Measurements from ENCODE around the gene MIP.
"Not testable (repeated sequence)": the region's sequence is repeated elsewhere in the genome, so short reads cannot be mapped to it uniquely, and the experiment has no call there.

The MIP gene

DNA sequence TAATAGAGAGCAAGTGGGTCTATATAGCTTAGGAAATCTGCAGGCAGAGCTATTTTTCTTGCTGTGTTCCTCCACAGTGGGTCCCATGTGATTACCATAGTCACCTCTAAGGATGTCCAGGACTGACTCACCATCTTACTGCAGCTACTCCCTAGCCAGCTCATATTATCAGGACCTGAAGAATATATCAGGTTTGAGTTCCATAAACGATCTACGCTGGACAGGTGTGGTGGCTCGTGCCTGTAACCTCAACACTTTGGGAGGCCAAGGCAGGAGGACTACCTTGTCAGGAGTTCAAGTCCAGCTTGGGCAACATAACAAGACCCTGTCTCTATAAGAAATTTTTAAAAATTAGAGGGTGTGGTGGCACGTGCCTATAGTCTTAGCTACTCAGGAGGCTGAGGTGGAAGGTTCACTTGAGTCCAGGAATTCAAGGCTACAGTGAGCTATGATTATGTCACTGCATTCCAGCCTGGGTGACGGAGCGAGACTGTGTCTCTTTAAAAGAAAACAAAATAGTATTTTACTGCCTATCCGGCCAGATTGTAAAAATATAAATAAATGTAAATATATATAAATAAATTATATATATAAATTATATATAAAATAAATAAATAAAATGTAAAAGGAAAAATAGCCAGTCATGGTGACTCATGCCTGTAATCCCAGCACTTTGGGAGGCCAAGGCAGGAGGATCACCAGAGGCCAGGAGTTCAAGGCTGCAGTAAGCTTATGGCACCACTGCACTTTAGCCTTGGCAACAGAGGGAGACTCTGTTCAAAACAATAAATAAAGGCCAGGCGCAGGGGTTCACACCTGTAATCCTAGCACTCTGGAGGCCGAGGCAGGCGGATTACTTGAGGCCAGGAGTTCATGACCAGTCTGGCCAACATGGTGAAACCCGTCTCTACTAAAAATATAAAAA lies 7.0 kb upstream of the MIP start:
- H3K9me3 ChIP-seq (ENCODE audit: control insufficient read depth in 1 of 2, low read length in 2 of 2), result no peaks in the 10 kb centered on the region

DNA sequence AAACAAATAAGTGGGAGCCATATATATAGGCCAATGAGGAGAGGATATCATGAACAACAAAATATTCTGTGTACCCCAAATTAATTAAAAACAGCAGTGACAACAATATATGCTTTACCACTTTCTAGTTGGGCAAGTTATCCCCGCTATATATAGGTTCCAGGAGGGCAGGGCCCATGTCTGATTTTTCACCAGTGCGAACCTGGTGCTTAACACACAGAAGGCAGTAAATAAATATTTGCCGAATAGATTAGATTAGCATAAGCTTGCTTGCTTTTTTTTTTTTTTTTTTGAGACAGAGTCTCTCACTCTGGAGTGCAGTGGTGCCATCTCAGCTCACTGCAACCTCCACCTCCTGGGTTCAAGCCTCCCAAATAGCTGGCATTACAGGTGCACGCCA lies 3.4 kb upstream of the MIP start:
- no peaks in the 10 kb centered on the region for H3K9me3 ChIP-seq (ENCODE audit: control insufficient read depth in 1 of 2, low read length in 2 of 2)
- H3K4me1 ChIP-seq (ENCODE audit: control insufficient read depth in 1 of 2, insufficient read depth in 2 of 2, low read length in 2 of 2), result no peaks in the 10 kb centered on the region
- H3K4me3 ChIP-seq (ENCODE audit: low read depth in 1 of 2, low read length in 2 of 2), result no peak overlapping the region
- H3K27ac ChIP-seq (ENCODE audit: low read length), result no peak overlapping the region
- no peaks in the 10 kb centered on the region for H3K27me3 ChIP-seq (ENCODE audit: low read depth, low read length)
- no peaks in the 10 kb centered on the region for H3K36me3 ChIP-seq (ENCODE audit: control insufficient read depth in 1 of 2, insufficient read depth in 2 of 2, low read length in 2 of 2)

More for the DNA sequence above, 7.0 kb upstream of the MIP start:
- Histone ChIP-seq H3K4me3 (ENCODE audit: low read depth in 1 of 2, low read length in 2 of 2) (no peak overlapping the region), H3K27me3 (ENCODE audit: low read depth, low read length) (no peaks in the 10 kb centered on the region), H3K36me3 (ENCODE audit: control insufficient read depth in 1 of 2, insufficient read depth in 2 of 2, low read length in 2 of 2) (no peaks in the 10 kb centered on the region), H3K27ac (ENCODE audit: low read length) (no peak overlapping the region), H3K4me1 (ENCODE audit: control insufficient read depth in 1 of 2, insufficient read depth in 2 of 2, low read length in 2 of 2) (no peaks in the 10 kb centered on the region)

DNA sequence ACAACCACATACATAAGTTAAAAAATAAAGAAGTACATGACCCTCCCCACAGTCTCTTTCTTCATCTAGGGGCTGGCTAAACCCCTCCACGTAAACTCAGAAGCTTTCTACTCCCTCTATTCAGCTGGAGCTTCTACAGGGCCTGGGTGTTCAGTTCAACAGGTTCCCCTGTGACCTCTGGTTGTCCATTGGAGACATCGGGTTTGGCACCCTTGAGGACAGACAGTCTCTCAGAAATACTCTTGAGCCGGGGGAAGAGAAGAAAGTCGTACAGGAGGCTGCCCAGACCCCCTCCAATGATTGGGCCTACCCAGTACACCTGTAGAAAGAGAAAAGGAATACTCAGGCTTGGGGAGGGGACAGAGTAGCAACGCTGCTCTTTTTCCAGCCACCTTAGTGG lies 3.3 kb downstream of the MIP start:
- H3K9me3 ChIP-seq (ENCODE audit: control insufficient read depth in 1 of 2, low read length in 2 of 2), result no peaks in the 10 kb centered on the region
- H3K36me3 ChIP-seq (ENCODE audit: control insufficient read depth in 1 of 2, insufficient read depth in 2 of 2, low read length in 2 of 2), result no peaks in the 10 kb centered on the region
- no peak overlapping the region for H3K27ac ChIP-seq (ENCODE audit: low read length)
- no peaks in the 10 kb centered on the region for H3K27me3 ChIP-seq (ENCODE audit: low read depth, low read length)
- no peaks in the 10 kb centered on the region for H3K4me1 ChIP-seq (ENCODE audit: control insufficient read depth in 1 of 2, insufficient read depth in 2 of 2, low read length in 2 of 2)
- H3K4me3 ChIP-seq (ENCODE audit: low read depth in 1 of 2, low read length in 2 of 2), result no peak overlapping the region

DNA sequence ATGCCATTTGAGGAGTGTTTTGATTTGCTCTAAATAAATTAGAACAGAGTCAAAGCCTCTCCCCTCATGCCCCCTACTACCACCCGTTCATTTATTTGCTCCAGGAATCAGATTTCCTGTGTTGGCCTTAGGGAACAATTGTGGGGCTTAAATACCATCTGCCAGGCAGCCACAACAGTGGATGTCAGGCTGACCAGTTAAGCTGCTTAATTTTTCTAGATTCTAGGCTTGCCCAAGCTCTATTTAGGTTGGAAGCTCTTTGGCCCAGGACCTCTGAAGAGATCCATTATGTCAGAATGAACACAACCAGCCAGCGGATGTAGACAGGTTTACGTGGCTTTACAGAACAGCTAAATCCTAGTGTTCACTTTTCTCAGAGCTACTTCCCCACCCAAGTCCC lies 4.2 kb downstream of the MIP start:
- Histone ChIP-seq H3K27ac (ENCODE audit: low read length) (no peak overlapping the region), H3K4me1 (ENCODE audit: control insufficient read depth in 1 of 2, insufficient read depth in 2 of 2, low read length in 2 of 2) (no peaks in the 10 kb centered on the region), H3K27me3 (ENCODE audit: low read depth, low read length) (no peaks in the 10 kb centered on the region), H3K4me3 (ENCODE audit: low read depth in 1 of 2, low read length in 2 of 2) (no peak overlapping the region), H3K9me3 (ENCODE audit: control insufficient read depth in 1 of 2, low read length in 2 of 2) (no peaks in the 10 kb centered on the region), H3K36me3 (ENCODE audit: control insufficient read depth in 1 of 2, insufficient read depth in 2 of 2, low read length in 2 of 2) (no peaks in the 10 kb centered on the region)

DNA sequence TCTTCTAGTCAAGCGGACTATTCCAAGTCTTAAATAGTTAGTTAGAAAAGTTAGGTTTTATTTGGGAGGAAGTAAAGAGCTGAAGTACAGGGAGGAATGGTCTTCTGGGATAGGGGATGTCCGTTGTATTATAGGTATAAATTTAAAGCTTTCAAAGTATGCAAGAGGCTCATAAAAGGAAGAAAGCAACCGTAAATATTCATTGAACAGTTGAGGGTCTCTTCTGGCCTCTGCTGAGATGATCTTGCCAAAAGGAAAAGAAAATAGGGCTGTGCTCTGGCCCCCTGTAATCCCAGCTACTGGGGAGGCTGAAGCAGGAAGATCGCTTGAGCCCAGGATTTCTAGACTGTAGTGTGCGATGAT lies 4.9 kb downstream of the MIP start:
- Histone ChIP-seq H3K4me1 (ENCODE audit: control insufficient read depth in 1 of 2, insufficient read depth in 2 of 2, low read length in 2 of 2) (no peaks in the 10 kb centered on the region), H3K36me3 (ENCODE audit: control insufficient read depth in 1 of 2, insufficient read depth in 2 of 2, low read length in 2 of 2) (no peaks in the 10 kb centered on the region), H3K27ac (ENCODE audit: low read length) (peak overlapping the region; percentile 88), H3K27me3 (ENCODE audit: low read depth, low read length) (no peaks in the 10 kb centered on the region), H3K9me3 (ENCODE audit: control insufficient read depth in 1 of 2, low read length in 2 of 2) (no peaks in the 10 kb centered on the region), H3K4me3 (ENCODE audit: low read depth in 1 of 2, low read length in 2 of 2) (peak overlapping the region; percentile 91)

DNA sequence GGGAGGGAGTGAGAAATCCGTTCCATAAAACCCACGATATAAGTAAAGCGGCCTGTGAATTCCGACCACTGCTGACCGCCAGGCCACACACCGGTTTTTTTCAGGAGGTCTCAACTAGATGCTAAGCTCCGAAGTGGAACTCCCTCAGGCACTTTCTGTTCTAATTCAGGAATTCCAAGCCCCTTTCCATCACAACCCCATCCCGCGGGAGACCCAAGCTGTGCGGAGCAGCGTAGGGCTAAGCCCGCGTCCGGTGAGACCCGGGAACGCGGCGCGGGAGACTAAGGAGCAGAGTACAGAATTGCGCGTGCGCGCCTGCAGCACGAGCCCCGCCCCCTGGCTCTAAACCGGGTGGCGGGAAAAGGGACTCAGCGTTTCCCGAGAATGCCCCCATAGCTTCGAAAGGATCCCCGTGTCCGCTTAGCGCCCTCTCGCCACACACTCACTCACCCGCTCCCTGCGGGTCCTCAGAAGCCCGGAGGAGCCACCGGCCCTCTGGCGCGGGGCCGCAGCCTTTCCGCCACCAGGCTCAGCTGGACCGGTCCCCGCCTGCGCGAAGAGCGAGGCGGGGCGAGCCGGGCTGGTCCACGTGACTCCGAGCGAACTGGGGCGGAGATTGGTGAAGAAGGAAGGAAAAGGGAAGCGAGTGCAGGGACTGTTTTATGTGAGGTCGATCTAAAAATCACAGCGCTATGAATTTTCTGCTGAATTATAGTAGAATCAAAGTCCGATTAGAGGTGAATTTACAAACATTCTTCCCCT lies 5.4 kb downstream of the MIP start, which contains the start of gene TIMELESS:
Gene TIMELESS, minus strand, starts transcription at position 567 of the 762 bp plus-strand sequence. CDS start 15,256 bp downstream, outside the sequence.
- Histone ChIP-seq H3K27ac (ENCODE audit: low read length) (peak within 1 kb of the TSS; percentile 88), H3K27me3 (ENCODE audit: low read depth, low read length) (no peaks in the 10 kb centered on the region), H3K4me1 (ENCODE audit: control insufficient read depth in 1 of 2, insufficient read depth in 2 of 2, low read length in 2 of 2) (no peaks in the 10 kb centered on the region), H3K4me3 (ENCODE audit: low read depth in 1 of 2, low read length in 2 of 2) (peak within 1 kb of the TSS; percentile 91), H3K9me3 (ENCODE audit: control insufficient read depth in 1 of 2, low read length in 2 of 2) (no peaks in the 10 kb centered on the region), H3K36me3 (ENCODE audit: control insufficient read depth in 1 of 2, insufficient read depth in 2 of 2, low read length in 2 of 2) (no peaks in the 10 kb centered on the region)

DNA sequence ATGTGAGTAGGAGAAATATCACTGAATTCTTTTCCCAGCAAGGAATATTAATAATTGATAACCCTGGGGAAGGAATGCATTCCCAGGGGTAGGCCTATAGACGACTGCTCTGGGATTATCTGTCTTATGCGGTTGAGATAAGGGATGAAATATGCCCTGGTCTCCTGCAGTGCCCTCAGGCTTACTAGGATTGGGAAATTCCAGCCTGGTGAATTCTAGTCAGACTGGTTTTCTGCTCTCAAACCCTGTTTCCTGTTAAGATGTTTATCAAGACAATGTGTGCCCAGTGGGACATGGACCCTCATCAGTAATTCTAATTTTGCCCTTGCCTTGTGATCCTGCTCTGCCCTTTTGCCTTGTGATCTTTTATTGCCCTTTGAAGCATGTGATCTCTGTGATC lies 11.2 kb downstream of the MIP start:
- H3K27me3 ChIP-seq (ENCODE audit: low read depth, low read length); H3K9me3 ChIP-seq (ENCODE audit: control insufficient read depth in 1 of 2, low read length in 2 of 2); H3K27ac ChIP-seq (ENCODE audit: low read length); H3K36me3 ChIP-seq (ENCODE audit: control insufficient read depth in 1 of 2, insufficient read depth in 2 of 2, low read length in 2 of 2); H3K4me1 ChIP-seq (ENCODE audit: control insufficient read depth in 1 of 2, insufficient read depth in 2 of 2, low read length in 2 of 2); H3K4me3 ChIP-seq (ENCODE audit: low read depth in 1 of 2, low read length in 2 of 2): not testable (repeated sequence)

DNA sequence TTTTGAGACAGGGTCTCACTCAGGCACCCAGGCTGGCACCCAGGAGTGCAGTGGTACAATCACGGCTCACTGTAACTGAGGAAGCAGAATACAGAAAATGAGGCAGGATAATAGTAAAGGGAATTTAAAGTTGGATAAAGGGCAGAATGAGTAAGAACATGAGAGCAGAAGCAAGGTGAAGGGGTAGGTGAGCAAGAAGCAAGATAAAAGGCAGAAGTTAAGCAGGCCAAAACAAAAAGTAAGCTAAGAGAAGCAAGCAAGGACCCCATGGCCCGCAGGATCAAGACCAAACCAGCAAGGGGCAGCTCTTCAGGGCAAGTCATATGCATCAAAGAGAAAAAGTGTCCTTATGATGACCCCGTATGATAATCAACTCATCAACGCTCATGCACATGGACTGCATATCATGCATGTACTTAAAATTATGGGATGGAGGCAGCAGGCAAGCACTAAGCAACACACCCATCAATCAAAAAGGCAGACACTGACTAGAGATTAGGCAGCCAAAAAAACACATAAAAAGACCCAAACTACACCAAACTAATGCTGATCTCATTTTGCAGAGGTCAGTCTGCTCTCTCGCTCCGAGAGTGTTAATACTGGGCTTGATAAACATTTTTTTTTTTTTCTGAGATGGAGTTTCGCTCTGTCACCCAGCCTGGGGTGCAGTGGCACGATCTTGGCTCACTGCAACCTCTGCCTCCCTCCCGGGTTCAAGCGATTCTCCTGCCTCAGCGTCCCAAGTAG lies 16.9 kb downstream of the MIP start:
- Histone ChIP-seq H3K9me3 (ENCODE audit: control insufficient read depth in 1 of 2, low read length in 2 of 2) (no peaks in the 10 kb centered on the region), H3K4me3 (ENCODE audit: low read depth in 1 of 2, low read length in 2 of 2) (no peak overlapping the region), H3K27me3 (ENCODE audit: low read depth, low read length) (no peaks in the 10 kb centered on the region), H3K36me3 (ENCODE audit: control insufficient read depth in 1 of 2, insufficient read depth in 2 of 2, low read length in 2 of 2) (no peaks in the 10 kb centered on the region), H3K27ac (ENCODE audit: low read length) (no peak overlapping the region), H3K4me1 (ENCODE audit: control insufficient read depth in 1 of 2, insufficient read depth in 2 of 2, low read length in 2 of 2) (no peaks in the 10 kb centered on the region)

DNA sequence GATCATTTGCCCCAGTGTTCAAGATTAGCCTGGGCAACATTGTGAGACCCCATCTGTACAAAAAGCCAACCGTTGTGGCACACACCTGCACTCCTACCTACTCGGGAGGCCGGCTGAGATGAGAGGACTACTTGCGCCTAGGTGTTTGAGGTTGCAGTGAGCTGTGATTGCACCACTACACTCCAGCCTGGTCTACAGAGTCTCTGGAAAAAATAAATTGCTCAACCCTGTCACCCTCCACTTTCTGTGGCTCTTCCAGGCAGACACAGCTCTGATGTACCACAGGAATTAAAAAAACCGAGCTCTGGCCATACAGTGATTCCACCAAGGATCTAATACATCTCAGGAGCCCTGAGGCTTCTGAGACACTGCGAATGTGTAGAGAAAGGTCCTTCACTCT lies 19.6 kb downstream of the MIP start:
- peaks cover 0 to 3% of the 10 kb centered on the region in 2 donors for H3K36me3 ChIP-seq (ENCODE audit: control insufficient read depth in 1 of 2, insufficient read depth in 2 of 2, low read length in 2 of 2)
- no peaks in the 10 kb centered on the region for H3K9me3 ChIP-seq (ENCODE audit: control insufficient read depth in 1 of 2, low read length in 2 of 2)

DNA sequence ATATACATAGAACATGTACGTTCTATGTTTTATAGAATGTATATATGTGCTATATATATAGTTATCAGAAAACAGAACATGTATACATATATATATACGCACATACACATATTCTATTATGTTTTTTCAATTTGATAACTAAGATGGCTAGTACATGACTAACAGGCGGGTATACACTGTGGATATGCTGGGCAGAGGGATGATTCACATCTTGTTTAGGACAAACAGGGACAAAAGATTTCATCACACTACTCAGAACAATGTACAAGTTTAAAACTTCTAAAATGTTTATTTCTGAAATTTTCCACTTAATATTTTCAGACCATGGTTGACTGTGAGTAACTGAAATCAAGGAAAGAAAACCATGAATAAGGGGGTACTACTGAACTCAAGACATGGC lies 22.6 kb downstream of the MIP start:
- H3K4me1 ChIP-seq (ENCODE audit: control insufficient read depth in 1 of 2, insufficient read depth in 2 of 2, low read length in 2 of 2), result no peaks in the 10 kb centered on the region
- peaks cover 0 to 12% of the 10 kb centered on the region in 2 donors for H3K36me3 ChIP-seq (ENCODE audit: control insufficient read depth in 1 of 2, insufficient read depth in 2 of 2, low read length in 2 of 2)
- no peaks in the 10 kb centered on the region for H3K9me3 ChIP-seq (ENCODE audit: control insufficient read depth in 1 of 2, low read length in 2 of 2)

More for the DNA sequence above, 19.6 kb downstream of the MIP start:
- Histone ChIP-seq H3K4me1 (ENCODE audit: control insufficient read depth in 1 of 2, insufficient read depth in 2 of 2, low read length in 2 of 2) (no peaks in the 10 kb centered on the region), H3K4me3 (ENCODE audit: low read depth in 1 of 2, low read length in 2 of 2) (no peak overlapping the region), H3K27me3 (ENCODE audit: low read depth, low read length) (no peaks in the 10 kb centered on the region), H3K27ac (ENCODE audit: low read length) (no peak overlapping the region)

DNA sequence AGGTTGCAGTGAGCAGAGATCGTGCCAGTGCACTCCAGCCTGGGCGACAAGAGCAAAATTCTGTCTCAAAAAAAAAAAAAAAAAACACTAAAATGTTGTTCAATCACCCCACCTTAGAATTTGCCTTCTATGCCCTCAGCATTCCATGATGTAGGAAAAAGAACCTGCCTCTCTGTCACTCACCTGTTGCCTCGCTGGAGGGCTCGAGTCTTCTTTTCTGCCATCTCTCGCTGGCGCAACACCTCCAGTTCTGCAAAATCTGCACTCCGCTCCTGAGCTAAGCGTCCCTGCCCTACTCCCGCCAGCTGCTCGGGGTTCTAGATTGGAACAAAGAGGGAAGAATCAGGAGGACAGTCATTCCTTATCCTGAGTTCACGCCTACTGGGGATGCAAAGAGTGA lies 23.2 kb downstream of the MIP start:
- H3K4me1 ChIP-seq (ENCODE audit: control insufficient read depth in 1 of 2, insufficient read depth in 2 of 2, low read length in 2 of 2), result no peaks in the 10 kb centered on the region
- H3K27me3 ChIP-seq (ENCODE audit: low read depth, low read length), result no peaks in the 10 kb centered on the region
- no peaks in the 10 kb centered on the region for H3K9me3 ChIP-seq (ENCODE audit: control insufficient read depth in 1 of 2, low read length in 2 of 2)
- no peak overlapping the region for H3K4me3 ChIP-seq (ENCODE audit: low read depth in 1 of 2, low read length in 2 of 2)
- no peak overlapping the region for H3K27ac ChIP-seq (ENCODE audit: low read length)
- peaks cover 0 to 12% of the 10 kb centered on the region in 2 donors for H3K36me3 ChIP-seq (ENCODE audit: control insufficient read depth in 1 of 2, insufficient read depth in 2 of 2, low read length in 2 of 2)

More for the DNA sequence above, 22.6 kb downstream of the MIP start:
- Histone ChIP-seq H3K27ac (ENCODE audit: low read length) (no peak overlapping the region), H3K27me3 (ENCODE audit: low read depth, low read length) (no peaks in the 10 kb centered on the region), H3K4me3 (ENCODE audit: low read depth in 1 of 2, low read length in 2 of 2) (no peak overlapping the region)

All from muscle layer of duodenum (tissue), 2 donors.